GM12878 (cell line): ENCODE results near the gene COL5A1. TPM values are rescaled to one million over a fixed set of nuclear protein-coding genes. Genes with fewer than 3 reads are reported as not detected.

Experiments
- ATAC-seq: fragments of 200-7000 bp; cut with Tn5 transposase; 3 replicates; pipeline ENCODE4 v1.9.1; 2020; ENCODE audit warnings: mild to moderate bottlenecking, moderate library complexity
- BruUV-seq: library from RNA; stranded (reverse); fragments of 400-500 nt; replicated peaks from 2 replicates; lab custom pipeline; 2021; lab: Mats Ljungman, UMichigan
- CTCF ChIA-PET: fragments of 300-600 bp; sonication (Branson Sonifier 250); formaldehyde crosslinking; extraction: SDS; loops from one replicate; lab custom pipeline; 2021; ENCODE audit warnings: inconsistent platforms; lab: Yijun Ruan, JAX
- POLR2A ChIA-PET: fragments of 350-600 bp; formaldehyde crosslinking; extraction: SDS; loops from one replicate; lab custom pipeline; 2021; ENCODE audit warnings: inconsistent platforms; lab: Charles Lee
- RAD21 ChIA-PET: fragments of 300-600 bp; sonication (Branson Sonifier 250); formaldehyde crosslinking; loops from one replicate; lab custom pipeline; 2023; ENCODE audit warnings: antibody characterized with exemption; ENCODE audit not compliant: unreplicated experiment; lab: Charles Lee
- SMC1A ChIA-PET: fragments of 300-600 bp; sonication (Branson Sonifier 250); formaldehyde crosslinking; loops from one replicate; lab custom pipeline; 2023; ENCODE audit not compliant: unreplicated experiment, uncharacterized antibody; lab: Charles Lee
- DNase-seq: peaks from one replicate; pipeline ENCODE4 v3.0.0-alpha.2; 2011; ENCODE audit warnings: low read depth, low spot score
- FAIRE-seq: peaks from 3 replicates; lab custom pipeline; 2011; peaks lifted over from hg19 to GRCh38; lab: Jason Lieb, UNC
- H2AFZ ChIP-seq: 2 replicates; pipeline ENCODE4 v1.6.0; 2011; ENCODE audit warnings: low read depth, low read length, control low read depth; ENCODE audit not compliant: control insufficient read depth
- H3K27ac ChIP-seq: 2 replicates; pipeline ENCODE4 v1.5.1; 2011; ENCODE audit warnings: control low read depth; ENCODE audit not compliant: control insufficient read depth, insufficient read depth
- H3K27me3 ChIP-seq, 2 experiments: replicated peaks in 1 of 2; 2 replicates each; pipeline versions ENCODE4 v1.6.0 to v1.6.1; 2011; ENCODE audit warnings: low read length in 1 of 2; ENCODE audit not compliant: control insufficient read depth in 2 of 2, insufficient read depth in 2 of 2
- H3K36me3 ChIP-seq, 2 experiments: 2 replicates each; pipeline ENCODE4 v1.5.1; 2011; ENCODE audit warnings: low read length in 1 of 2; ENCODE audit not compliant: control insufficient read depth in 2 of 2, insufficient read depth in 2 of 2
- H3K4me1 ChIP-seq: 2 replicates; pipeline ENCODE4 v1.6.1; 2011; ENCODE audit warnings: mild to moderate bottlenecking, low read length, moderate library complexity, mixed read lengths; ENCODE audit not compliant: control insufficient read depth, insufficient read depth
- H3K4me2 ChIP-seq: 2 replicates; pipeline ENCODE4 v1.6.0; 2011; ENCODE audit warnings: control low read depth; ENCODE audit not compliant: control insufficient read depth, insufficient read depth
- H3K4me3 ChIP-seq: fragments of 200-600 bp; sonication (generic); 2 replicates; pipeline ENCODE4 v1.5.1; 2016
- H3K79me2 ChIP-seq: 2 replicates; pipeline ENCODE4 v1.6.0; 2011; ENCODE audit warnings: low read length; ENCODE audit not compliant: control insufficient read depth, insufficient read depth
- H3K9ac ChIP-seq: 2 replicates; pipeline ENCODE4 v1.8.0; 2011; ENCODE audit warnings: low read length, control low read depth, mixed read lengths; ENCODE audit not compliant: control insufficient read depth, insufficient read depth
- H3K9me3 ChIP-seq: replicated peaks from 3 replicates; pipeline ENCODE4 v1.5.1; 2011; ENCODE audit warnings: mild to moderate bottlenecking, low read length; ENCODE audit not compliant: control insufficient read depth, insufficient read depth
- H4K20me1 ChIP-seq: 2 replicates; pipeline ENCODE4 v1.6.0; 2011; ENCODE audit not compliant: control insufficient read depth, insufficient read depth
- FOXM1 ChIP-seq: IDR thresholded peaks from 2 replicates; pipeline ENCODE4 v1.6.1; 2012; ENCODE audit warnings: low read depth, mild to moderate bottlenecking, inconsistent platforms, low read length, moderate library complexity
- REST ChIP-seq: IDR thresholded peaks from 2 replicates; pipeline ENCODE4 v1.6.1; 2012; ENCODE audit warnings: mild to moderate bottlenecking, low read depth, low read length
- SMARCA5 ChIP-seq: fragments of 450-650 bp; IDR thresholded peaks from 2 replicates; pipeline ENCODE4 v1.6.1; 2017; ENCODE audit warnings: mild to moderate bottlenecking
- USF1 ChIP-seq: IDR thresholded peaks from 2 replicates; pipeline ENCODE4 v1.6.1; 2011; ENCODE audit warnings: borderline replicate concordance, low read depth, mild to moderate bottlenecking, moderate library complexity, mixed read lengths, low read length; ENCODE audit not compliant: insufficient read depth; ENCODE audit errors: extremely low read length
- ZBTB11 ChIP-seq: fragments of 450-650 bp; formaldehyde crosslinking; IDR thresholded peaks from 2 replicates; pipeline ENCODE4 v1.5.0; 2022; ENCODE audit warnings: mild to moderate bottlenecking, missing genetic modification characterization
- WGBS: methylation state at CpG from one replicate; pipeline ENCODE4 v1.1.6; 2016; ENCODE audit warnings: low lambda C conversion rate; ENCODE audit not compliant: insufficient replicate concordance, insufficient coverage; ENCODE audit errors: missing lambda C conversion rate; 5-methylcytosine and 5-hydroxymethylcytosine counted together
- in situ Hi-C: fragments of 300-500 bp; cut with MboI; formaldehyde crosslinking; loops from 9 replicates; pipeline ENCODE4 v1.14.3; 2018; ENCODE audit warnings: mixed read lengths
- intact Hi-C: fragments of 100-400 bp; cut with micrococcal nuclease; formaldehyde crosslinking; loops from one replicate; pipeline ENCODE4 v1.14.2; 2022; ENCODE audit not compliant: unreplicated experiment
- polyA plus RNA-seq, 11 experiments: library from polyadenylated mRNA; depleted of rRNA in 4 of 11; unstranded in 6 of 11; stranded (reverse) in 5 of 11; fragments of >200 nt; fragmentation: Nextera tagmentation in 4 of 11; fragmentation: Illumina TruSeq in 1 of 11; extraction: Ambion mirVana in 4 of 11; extraction: Trizol in 1 of 11; gene quantifications; 1 replicate in 1 of 11; 2 replicates in 10 of 11; pipeline versions ENCODE4 v1.2.1 to v1.2.3, GENCODE V29; 2011 to 2016; ENCODE audit warnings: inconsistent platforms in 2 of 11, missing spikeins in 2 of 11, low read depth in 1 of 11
- total RNA-seq, 4 experiments: library from RNA; depleted of rRNA in 3 of 4; stranded (reverse); fragments of >200 nt in 3 of 4; fragmentation: Illumina TruSeq in 1 of 4; extraction: Trizol in 1 of 4; gene quantifications; 2 replicates each; pipeline versions ENCODE4 v1.2.1 to v1.2.3, GENCODE V29; 2013 to 2021

The COL5A1 gene
- total and polyA plus RNA-seq, 10 of the 15 experiments (the other 5 are each of a cell fraction or from before 2014, with no cell fraction given): under 0.01 to 0.15 (median 0.13) TPM; not detected in 4

GRCh38 chr9:134692573-134692860 is 50.9 kb downstream of the COL5A1 start:
- DNase-seq (no peak), ATAC-seq (no peak), FAIRE-seq (no peak)
- Histone ChIP-seq H3K27ac (no peak overlapping the region), H3K4me2 (no peak overlapping the region), H3K36me3 (no peaks in the 10 kb centered on the region), H3K79me2 (no peaks in the 10 kb centered on the region), H3K4me3 (no peak overlapping the region), H3K4me1 (no peaks in the 10 kb centered on the region), H4K20me1 (no peaks in the 10 kb centered on the region), H2AFZ (no peak overlapping the region), H3K9ac (no peak overlapping the region), H3K9me3 (no peaks in the 10 kb centered on the region), H3K27me3 (peaks cover 0 to 2% of the 10 kb centered on the region in 2 experiments; a peak in 2 of 4 replicates)
- ChIA-PET CTCF (no interaction called here), POLR2A (no interaction called here), RAD21 (no interaction called here), SMC1A (no interaction called here)
- WGBS: 24% methylated on average over 6 of the region's 6 CpGs
- intact Hi-C loops (no loop called here), in situ Hi-C loops (loop anchor here (10.0 kb wide), 1 partner anchor 652 kb away; no protein-coding TSS in a partner anchor)
- TF ChIP-seq USF1: no peak
- TF ChIP-seq FOXM1: no peak
- no TSS peak for BruUV-seq

- Histone ChIP-seq H3K27me3 (peaks cover 0 to 2% of the 10 kb centered on the region in 2 experiments; a peak in 2 of 4 replicates), H3K4me1 (no peaks in the 10 kb centered on the region), H3K4me3 (no peak overlapping the region), H3K27ac (no peak overlapping the region), H3K36me3 (no peaks in the 10 kb centered on the region), H3K9ac (no peak overlapping the region), H3K79me2 (no peaks in the 10 kb centered on the region), H3K9me3 (no peaks in the 10 kb centered on the region), H3K4me2 (no peak overlapping the region), H2AFZ (no peak overlapping the region), H4K20me1 (no peaks in the 10 kb centered on the region)
- ATAC-seq (no peak), FAIRE-seq (no peak), DNase-seq (no peak)
- POLR2A ChIA-PET: no interaction called here
- SMC1A ChIA-PET: no interaction called here
- CTCF ChIA-PET: no interaction called here
- BruUV-seq: no TSS peak
- WGBS: 40% methylated on average over 9 of the region's 9 CpGs
- in situ Hi-C loops: loop anchor here (10.0 kb wide), 1 partner anchor 652 kb away; no protein-coding TSS in a partner anchor
- intact Hi-C loops: no loop called here
- RAD21 ChIA-PET: no interaction called here
- TF ChIP-seq SMARCA5: no peak
- no peak for TF ChIP-seq REST
- TF ChIP-seq ZBTB11 (CRISPR knock-in tag): no peak
Measured at GRCh38 chr9:134693011-134693410, 51.4 kb downstream of the COL5A1 start.
